H1 (cell line): ENCODE results near the gene ARPIN. TPM values are rescaled to one million over a fixed set of nuclear protein-coding genes. Genes with fewer than 3 reads are reported as not detected.

Experiments
- ATF2 ChIP-seq: IDR thresholded peaks from 2 replicates; pipeline ENCODE4 v1.6.1; 2012; ENCODE audit warnings: low read length, inconsistent platforms
- BCL11A ChIP-seq, 2 experiments: IDR thresholded peaks; one replicate each; pipeline ENCODE4 v1.6.1; 2011; ENCODE audit warnings: low read depth in 2 of 2, low read length in 2 of 2, mild to moderate bottlenecking in 2 of 2
- CHD7 ChIP-seq: fragments of 300-600 bp; sonication (generic); IDR thresholded peaks from 2 replicates; pipeline ENCODE4 v1.7.1; 2012; ENCODE audit warnings: low read length, moderate library complexity, mild to moderate bottlenecking, inconsistent platforms; ENCODE audit not compliant: insufficient replicate concordance
- KDM1A ChIP-seq: fragments of 200-600, 300-600 bp; sonication (generic); IDR thresholded peaks from 2 replicates; pipeline ENCODE4 v1.7.1; 2016; ENCODE audit warnings: mild to moderate bottlenecking, low read length, borderline replicate concordance
- SP2 ChIP-seq: IDR thresholded peaks from 2 replicates; pipeline ENCODE4 v1.6.1; 2012; ENCODE audit warnings: mild to moderate bottlenecking, low read length, inconsistent platforms
- polyA plus RNA-seq, 7 experiments: library from polyadenylated mRNA; depleted of rRNA in 3 of 7; stranded (reverse) in 5 of 7; unstranded in 2 of 7; fragments of >200 nt in 5 of 7; fragments of 200-250 nt in 2 of 7; gene quantifications; 1 replicate in 5 of 7; 2 replicates in 1 of 7; 4 replicates in 1 of 7; pipeline versions ENCODE4 v1.2.1 to v1.2.3, GENCODE V29; 2011 to 2013; ENCODE audit warnings: missing spikeins in 2 of 7, mixed read lengths in 2 of 7
- total RNA-seq: library from RNA; stranded (reverse); fragmentation: NEBNext Ultra II Directional; extraction: Animal tissue kit (Norgen Biotek cat#: 25700); gene quantifications from 2 replicates; pipeline ENCODE4 v1.2.1, GENCODE V29; 2021

Gene ARPIN
- total and polyA plus RNA-seq, 2 of the 8 experiments (the other 6 are each of a cell fraction or from before 2014, with no cell fraction given) = 3.1 to 3.9 TPM

GRCh38 chr15:89870006-89870405 is 42.7 kb downstream of the ARPIN start (continued):
- TF ChIP-seq CHD7 (no peak), ATF2 (no peak), BCL11A (IDR thresholded peaks at IDR 0.05; ENCODE audit: low read depth in 2 of 2, low read length in 2 of 2) (no peak), KDM1A (no peak), SP2 (no peak)
